Measurements from ENCODE around the gene CEBPA.

CEBPA gene

GRCh38 chr19:33284146-33284643, 18.1 kb downstream of the CEBPA start:
- DNase-seq (ENCODE audit: extremely low read depth, low read depth), result no peak
- no peak for TF ChIP-seq CTCF (IDR thresholded peaks at IDR 0.05; ENCODE audit: low read depth, low read length)

GRCh38 chr19:33283589-33283988, 18.7 kb downstream of the CEBPA start:
- no peak for TF ChIP-seq CTCF (IDR thresholded peaks at IDR 0.05; ENCODE audit: low read depth, low read length)
- DNase-seq (ENCODE audit: extremely low read depth, low read depth), result no peak

- no peak for DNase-seq (ENCODE audit: extremely low read depth, low read depth)
- TF ChIP-seq CTCF (IDR thresholded peaks at IDR 0.05; ENCODE audit: low read depth, low read length), result no peak
Measured at GRCh38 chr19:33282036-33282671, 20.2 kb downstream of the CEBPA start.

GRCh38 chr19:33281296-33281926, 20.9 kb downstream of the CEBPA start:
- TF ChIP-seq CTCF (IDR thresholded peaks at IDR 0.05; ENCODE audit: low read depth, low read length), result no peak
- no peak for DNase-seq (ENCODE audit: extremely low read depth, low read depth)

GRCh38 chr19:33280351-33280921, 21.9 kb downstream of the CEBPA start:
- TF ChIP-seq CTCF (IDR thresholded peaks at IDR 0.05; ENCODE audit: low read depth, low read length), result no peak
- DNase-seq (ENCODE audit: extremely low read depth, low read depth), result no peak

- TF ChIP-seq CTCF (IDR thresholded peaks at IDR 0.05; ENCODE audit: low read depth, low read length), result no peak
- DNase-seq (ENCODE audit: extremely low read depth, low read depth), result no peak
Measured at GRCh38 chr19:33279430-33280350, 22.6 kb downstream of the CEBPA start.
